Spinal cord (tissue), 10 donors: ENCODE results near the gene CSNK1G3. TPM values are rescaled to one million over a fixed set of nuclear protein-coding genes. Genes with fewer than 3 reads are reported as not detected.
A peak's percentile ranks its signal among the peaks of the same experiment; 100 is the strongest.
"Not testable (repeated sequence)": the region's sequence is repeated elsewhere in the genome, so short reads cannot be mapped to it uniquely, and the experiment has no call there.

Experiments used
- DNase-seq, 6 donors: peaks; one replicate each; pipeline versions ENCODE4 v3.0.0 to v3.0.0-alpha.2; 2013 to 2015; ENCODE audit warnings: low spot score in 6 of 6, low read depth in 4 of 6
- H3K27ac ChIP-seq: one replicate; pipeline ENCODE4 v1.5.1; 2013; ENCODE audit warnings: low read depth, low read length, control low read depth
- H3K27me3 ChIP-seq: one replicate; pipeline ENCODE4 v1.6.1; 2013; ENCODE audit warnings: low read length; ENCODE audit not compliant: control insufficient read depth, insufficient read depth
- H3K36me3 ChIP-seq: one replicate; pipeline ENCODE4 v1.6.1; 2013; ENCODE audit warnings: low read length; ENCODE audit not compliant: control insufficient read depth, insufficient read depth
- H3K4me1 ChIP-seq: one replicate; pipeline ENCODE4 v1.6.1; 2013; ENCODE audit warnings: low read length; ENCODE audit not compliant: control insufficient read depth, insufficient read depth
- H3K4me3 ChIP-seq: one replicate; pipeline ENCODE4 v1.5.1; 2013; ENCODE audit warnings: low read depth, low read length, control low read depth
- H3K9me3 ChIP-seq: one replicate; pipeline ENCODE4 v1.6.1; 2013; ENCODE audit warnings: low read length; ENCODE audit not compliant: control insufficient read depth, insufficient read depth
- WGBS: methylation state at CpG from one replicate; pipeline ENCODE4 v1.1.5; 2013; ENCODE audit warnings: missing lambda C conversion rate; ENCODE audit not compliant: insufficient coverage; 5-methylcytosine and 5-hydroxymethylcytosine counted together
- polyA plus RNA-seq, 2 donors: library from polyadenylated mRNA; unstranded; fragments of 120-200 nt; gene quantifications; one replicate each; pipeline ENCODE4 v1.2.1, GENCODE V29; 2013; ENCODE audit not compliant: insufficient read length in 2 of 2
- total RNA-seq, 2 donors: library from RNA; depleted of rRNA in 1 of 2; stranded (reverse); fragments of 120-200 nt in 1 of 2; fragments of >200 nt in 1 of 2; gene quantifications; one replicate each; pipeline versions ENCODE4 v1.2.3 to v1.2.4, GENCODE V29; 2013 to 2014
- donor health status: healthy.

CSNK1G3 gene
- total and polyA plus RNA-seq, 4 donors: 27.6 to 111 (median 54.6) TPM

GRCh38 chr5:123485275-123485674 is 26.7 kb upstream of the CSNK1G3 start:
- Histone ChIP-seq H3K9me3 (no peaks in the 10 kb centered on the region), H3K4me3 (no peak overlapping the region), H3K4me1 (no peaks in the 10 kb centered on the region), H3K27ac (no peak overlapping the region), H3K36me3 (no peaks in the 10 kb centered on the region), H3K27me3 (no peaks in the 10 kb centered on the region)
- WGBS: no CpG with 5 or more reads among the region's 2 CpGs
- DNase-seq: peak in 1 of 6 donors; percentile 39

- no peaks in the 10 kb centered on the region for H3K36me3 ChIP-seq
- peak overlapping the region; percentile 35 for H3K27ac ChIP-seq
- H3K27me3 ChIP-seq: no peaks in the 10 kb centered on the region
- H3K9me3 ChIP-seq: no peaks in the 10 kb centered on the region
- WGBS: 15% methylated on average over 2 of the region's 7 CpGs
- no peaks in the 10 kb centered on the region for H3K4me1 ChIP-seq
- no peak overlapping the region for H3K4me3 ChIP-seq
- DNase-seq: peak in 2 of 6 donors; percentile 21 to 22
Measured at GRCh38 chr5:123486951-123487655, 24.9 kb upstream of the CSNK1G3 start.

- Histone ChIP-seq H3K27ac (no peak overlapping the region), H3K4me1 (no peaks in the 10 kb centered on the region), H3K36me3 (no peaks in the 10 kb centered on the region), H3K4me3 (no peak overlapping the region), H3K9me3 (no peaks in the 10 kb centered on the region), H3K27me3 (no peaks in the 10 kb centered on the region)
- DNase-seq: no peak
- WGBS: no CpG with 5 or more reads among the region's 5 CpGs
Measured at GRCh38 chr5:123490974-123491373, 21.0 kb upstream of the CSNK1G3 start.

- not testable (repeated sequence) for H3K4me1 ChIP-seq, H3K4me3 ChIP-seq, H3K9me3 ChIP-seq, H3K36me3 ChIP-seq, DNase-seq, H3K27ac ChIP-seq, H3K27me3 ChIP-seq
- WGBS: no CpG with 5 or more reads among the region's 2 CpGs
Measured at GRCh38 chr5:123495211-123495610, 16.8 kb upstream of the CSNK1G3 start.

GRCh38 chr5:123496892-123497291 is 15.1 kb upstream of the CSNK1G3 start:
- Histone ChIP-seq H3K36me3 (no peaks in the 10 kb centered on the region), H3K4me3 (no peak overlapping the region), H3K27ac (no peak overlapping the region), H3K4me1 (no peaks in the 10 kb centered on the region), H3K27me3 (no peaks in the 10 kb centered on the region), H3K9me3 (no peaks in the 10 kb centered on the region)
- peak in 2 of 6 donors; percentile 30 to 59 for DNase-seq
- WGBS: no CpG with 5 or more reads among the region's 3 CpGs

- Histone ChIP-seq H3K36me3 (no peaks in the 10 kb centered on the region), H3K27ac (no peak overlapping the region), H3K4me3 (no peak overlapping the region), H3K27me3 (no peaks in the 10 kb centered on the region), H3K4me1 (no peaks in the 10 kb centered on the region), H3K9me3 (no peaks in the 10 kb centered on the region)
- WGBS: no CpG with 5 or more reads among the region's 4 CpGs
- DNase-seq: no peak
Measured at GRCh38 chr5:123500471-123500870, 11.5 kb upstream of the CSNK1G3 start.

GRCh38 chr5:123502120-123502519 is 9.9 kb upstream of the CSNK1G3 start:
- H3K4me3 ChIP-seq: no peak overlapping the region
- no peak overlapping the region for H3K27ac ChIP-seq
- no peaks in the 10 kb centered on the region for H3K9me3 ChIP-seq
- H3K27me3 ChIP-seq: no peaks in the 10 kb centered on the region
- no peaks in the 10 kb centered on the region for H3K4me1 ChIP-seq
- no CpG with 5 or more reads among the region's 3 CpGs for WGBS
- DNase-seq: no peak
- H3K36me3 ChIP-seq: no peaks in the 10 kb centered on the region

- Histone ChIP-seq H3K27me3 (no peaks in the 10 kb centered on the region), H3K4me1 (no peaks in the 10 kb centered on the region), H3K27ac (no peak overlapping the region), H3K4me3 (no peak overlapping the region), H3K36me3 (no peaks in the 10 kb centered on the region), H3K9me3 (no peaks in the 10 kb centered on the region)
- no peak for DNase-seq
Measured at GRCh38 chr5:123503299-123503698, 8.7 kb upstream of the CSNK1G3 start.

- no peak overlapping the region for H3K27ac ChIP-seq
- 40% methylated on average over 2 of the region's 2 CpGs for WGBS
Measured at GRCh38 chr5:123505633-123506032, 6.3 kb upstream of the CSNK1G3 start.

GRCh38 chr5:123508441-123508840 is 3.5 kb upstream of the CSNK1G3 start:
- Histone ChIP-seq H3K9me3 (no peaks in the 10 kb centered on the region), H3K36me3 (no peaks in the 10 kb centered on the region), H3K4me1 (peaks cover 4% of the 10 kb centered on the region), H3K27me3 (no peaks in the 10 kb centered on the region), H3K27ac (no peak overlapping the region), H3K4me3 (no peak overlapping the region)
- WGBS: no CpG with 5 or more reads among the region's 1 CpG
- no peak for DNase-seq

More at GRCh38 chr5:123505633-123506032, 6.3 kb upstream of the CSNK1G3 start:
- H3K4me1 ChIP-seq: no peaks in the 10 kb centered on the region
- no peaks in the 10 kb centered on the region for H3K36me3 ChIP-seq
- DNase-seq: peak in 2 of 6 donors; percentile 14 to 24
- H3K9me3 ChIP-seq: no peaks in the 10 kb centered on the region
- no peaks in the 10 kb centered on the region for H3K27me3 ChIP-seq
- H3K4me3 ChIP-seq: no peak overlapping the region
